Lower leg skin (tissue), 4 donors: ENCODE measurements around the gene FSTL5. TPM values are rescaled to one million over a fixed set of nuclear protein-coding genes. Genes with fewer than 3 reads are reported as not detected.

Source experiments
- DNase-seq, 2 donors: peaks; one replicate each; pipeline ENCODE4 v3.0.0-alpha.2; 2019; ENCODE audit warnings: low spot score in 2 of 2
- H3K4me3 ChIP-seq: fragments of 200-600 bp; sonication (generic); 2 replicates; pipeline ENCODE4 v1.5.1; 2017; ENCODE audit warnings: mild to moderate bottlenecking, low read depth; ENCODE audit not compliant: poor library complexity, severe bottlenecking
- POLR2A ChIP-seq, 2 donors: fragments of 450-650 bp; IDR thresholded peaks; one replicate each; pipeline ENCODE4 v1.6.1; 2016 to 2017; ENCODE audit warnings: antibody characterized with exemption in 2 of 2, mild to moderate bottlenecking in 1 of 2, moderate library complexity in 1 of 2
- WGBS, 2 donors: methylation state at CpG; one replicate each; pipeline ENCODE4 v1.1.5; 2018; 5-methylcytosine and 5-hydroxymethylcytosine counted together
- intact Hi-C: fragments of 100-400 bp; cut with DNase I; formaldehyde crosslinking; loops from one replicate; pipeline ENCODE4 v1.15.0; 2023; ENCODE audit warnings: low total_unique reads
- total RNA-seq, 4 donors: library from RNA; depleted of rRNA; stranded (reverse); fragments of >200 nt; gene quantifications; one replicate each; pipeline ENCODE4 v1.1.0, GENCODE V29; 2016
- TF ChIP-seq, protein P1 (sequence below), 3 donors: fragments of 450-650 bp; IDR thresholded peaks; one replicate each; pipeline ENCODE4 v1.5.1; 2016; ENCODE audit warnings: antibody characterized with exemption in 3 of 3, mild to moderate bottlenecking in 3 of 3, moderate library complexity in 2 of 3

Gene FSTL5
- total RNA-seq, 4 donors from 2014 or later: not detected

DNA sequence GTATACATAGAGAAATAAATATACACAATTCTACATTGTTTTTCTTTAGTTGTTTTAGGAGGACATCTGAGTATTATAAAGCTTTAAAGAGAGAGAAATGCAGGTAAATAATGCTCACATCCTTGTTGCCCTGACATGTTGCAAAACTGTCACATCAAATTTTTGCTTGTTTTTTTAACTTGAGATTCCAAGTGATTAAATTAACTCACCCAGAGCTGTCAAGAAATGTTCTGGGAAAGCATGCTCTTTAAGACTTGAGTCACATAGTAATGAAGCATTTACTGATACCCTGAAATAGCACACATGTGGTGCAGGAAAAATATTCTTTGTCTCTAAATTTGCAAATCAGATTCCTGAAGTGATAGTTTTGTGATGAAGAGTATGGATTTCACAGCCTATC is 665.6 kb downstream of the FSTL5 start:
- intact Hi-C loops: no loop called here
- TF ChIP-seq, protein P1, sequence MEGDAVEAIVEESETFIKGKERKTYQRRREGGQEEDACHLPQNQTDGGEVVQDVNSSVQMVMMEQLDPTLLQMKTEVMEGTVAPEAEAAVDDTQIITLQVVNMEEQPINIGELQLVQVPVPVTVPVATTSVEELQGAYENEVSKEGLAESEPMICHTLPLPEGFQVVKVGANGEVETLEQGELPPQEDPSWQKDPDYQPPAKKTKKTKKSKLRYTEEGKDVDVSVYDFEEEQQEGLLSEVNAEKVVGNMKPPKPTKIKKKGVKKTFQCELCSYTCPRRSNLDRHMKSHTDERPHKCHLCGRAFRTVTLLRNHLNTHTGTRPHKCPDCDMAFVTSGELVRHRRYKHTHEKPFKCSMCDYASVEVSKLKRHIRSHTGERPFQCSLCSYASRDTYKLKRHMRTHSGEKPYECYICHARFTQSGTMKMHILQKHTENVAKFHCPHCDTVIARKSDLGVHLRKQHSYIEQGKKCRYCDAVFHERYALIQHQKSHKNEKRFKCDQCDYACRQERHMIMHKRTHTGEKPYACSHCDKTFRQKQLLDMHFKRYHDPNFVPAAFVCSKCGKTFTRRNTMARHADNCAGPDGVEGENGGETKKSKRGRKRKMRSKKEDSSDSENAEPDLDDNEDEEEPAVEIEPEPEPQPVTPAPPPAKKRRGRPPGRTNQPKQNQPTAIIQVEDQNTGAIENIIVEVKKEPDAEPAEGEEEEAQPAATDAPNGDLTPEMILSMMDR (IDR thresholded peaks at IDR 0.05): no peak
- TF ChIP-seq POLR2A (IDR thresholded peaks at IDR 0.05): no peak
- no peak overlapping the region for H3K4me3 ChIP-seq
- no peak for DNase-seq

DNA sequence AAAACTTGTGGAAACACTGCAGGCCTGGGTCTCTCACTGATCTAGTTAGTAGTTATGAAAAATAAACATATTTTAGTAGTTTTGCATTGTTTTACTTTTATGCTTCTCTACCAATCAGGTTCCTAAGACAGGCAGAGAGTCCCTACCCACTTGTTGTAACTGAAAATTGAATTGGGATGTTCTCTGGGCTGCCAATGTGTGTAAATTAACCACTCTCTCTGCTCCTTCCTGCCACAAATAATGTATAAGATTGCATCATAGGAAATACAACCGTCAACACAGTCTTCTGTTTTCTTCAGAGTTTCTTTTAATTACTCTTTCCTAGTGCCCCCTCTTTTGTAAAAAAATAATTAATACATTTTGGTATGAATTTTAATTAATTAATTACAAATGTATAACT is 677.3 kb downstream of the FSTL5 start:
- no peak for DNase-seq
- no peak overlapping the region for H3K4me3 ChIP-seq
- 44 to 45% methylated on average over 1 of the region's 1 CpG for WGBS, 2 donors
- no peak for TF ChIP-seq POLR2A (IDR thresholded peaks at IDR 0.05)
- TF ChIP-seq, protein P1 (IDR thresholded peaks at IDR 0.05): no peak
- intact Hi-C loops: no loop called here

DNA sequence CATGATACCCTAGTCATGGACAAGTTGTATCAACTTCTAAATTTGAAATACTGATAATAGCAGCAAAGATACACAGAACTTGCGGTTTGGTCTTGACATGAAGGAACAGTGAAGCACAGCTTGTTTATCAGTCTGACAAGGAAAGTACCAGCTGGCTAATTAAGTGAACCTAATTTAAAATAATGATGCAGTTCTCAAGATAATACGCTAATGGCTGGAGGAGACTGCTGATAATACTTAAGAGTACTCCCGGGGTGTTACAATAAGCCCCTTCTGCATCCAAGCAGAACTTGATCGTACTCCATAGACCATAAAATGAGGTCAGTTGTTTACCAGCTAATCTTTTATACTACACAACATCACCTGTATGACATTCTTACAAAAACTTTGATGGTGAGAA is 697.5 kb downstream of the FSTL5 start:
- H3K4me3 ChIP-seq: no peak overlapping the region
- 90 to 94% methylated on average over 4 of the region's 4 CpGs for WGBS, 2 donors
- TF ChIP-seq, protein P1 (IDR thresholded peaks at IDR 0.05): no peak
- no peak for TF ChIP-seq POLR2A (IDR thresholded peaks at IDR 0.05)
- intact Hi-C loops: no loop called here
- no peak for DNase-seq

DNA sequence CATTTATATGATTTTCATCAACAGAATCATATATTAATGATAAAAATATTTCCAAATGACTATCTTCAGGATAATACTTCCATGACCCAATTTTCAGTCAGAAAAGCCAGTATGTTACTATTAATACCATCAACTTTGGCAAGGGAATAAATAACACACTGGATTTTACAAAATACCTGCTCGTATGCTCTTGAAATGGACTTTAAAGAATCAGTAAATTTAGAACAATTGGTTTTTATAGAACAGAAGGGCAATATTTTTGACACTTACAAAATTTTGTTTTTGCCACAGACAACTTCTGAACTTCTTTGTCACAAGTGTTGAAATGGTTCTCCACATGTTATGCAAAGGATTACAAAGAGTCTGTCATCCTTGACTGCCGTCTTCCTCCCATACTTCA is 700.4 kb downstream of the FSTL5 start:
- no peak for DNase-seq
- H3K4me3 ChIP-seq: no peak overlapping the region
- TF ChIP-seq POLR2A (IDR thresholded peaks at IDR 0.05): no peak
- TF ChIP-seq, protein P1 (IDR thresholded peaks at IDR 0.05): no peak
- intact Hi-C loops: no loop called here
- WGBS, 2 donors: 66 to 80% methylated on average over 2 of the region's 2 CpGs

DNA sequence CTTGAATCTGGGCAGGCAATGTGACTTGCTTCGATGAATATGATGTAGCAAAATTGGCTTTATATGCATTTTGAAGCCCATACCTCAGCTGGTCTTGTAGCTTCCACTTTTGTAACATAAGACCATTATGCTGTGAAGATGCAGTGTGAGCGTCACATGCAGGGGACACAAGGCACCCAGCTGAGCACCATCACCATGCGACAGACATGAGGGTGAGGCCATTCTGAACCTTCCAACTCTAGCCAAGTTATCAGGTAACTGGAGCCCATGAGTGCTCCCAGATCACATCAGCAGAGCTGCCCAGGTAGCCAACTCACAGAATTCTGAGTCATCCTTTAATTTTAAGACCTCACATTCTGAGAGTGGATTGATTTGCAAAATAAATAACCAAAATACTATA is 705.9 kb downstream of the FSTL5 start:
- intact Hi-C loops: no loop called here

DNA sequence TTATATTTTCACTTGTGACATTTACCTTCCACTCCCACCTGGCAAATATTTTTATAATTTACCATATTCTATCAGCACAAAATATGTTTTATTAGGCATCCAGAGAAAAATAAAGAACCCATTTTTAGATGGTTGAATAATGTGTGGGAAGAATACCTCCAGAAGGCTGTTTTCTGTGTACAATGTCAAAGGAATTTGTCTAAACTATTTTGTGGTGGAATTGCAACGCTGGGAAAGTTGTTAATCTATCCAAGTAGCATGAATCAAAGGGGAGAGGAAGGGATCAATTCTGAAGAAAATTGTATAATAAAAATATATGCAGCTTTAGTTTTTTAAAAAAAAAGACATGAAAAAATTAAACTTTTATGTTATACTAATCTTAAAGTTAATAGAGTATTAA is 706.5 kb downstream of the FSTL5 start:
- intact Hi-C loops: no loop called here
- no peak overlapping the region for H3K4me3 ChIP-seq
- no peak for DNase-seq
- TF ChIP-seq, protein P1 (IDR thresholded peaks at IDR 0.05): no peak
- TF ChIP-seq POLR2A (IDR thresholded peaks at IDR 0.05): no peak
- WGBS, 2 donors: 25 to 28% methylated on average over 1 of the region's 1 CpG

More for the DNA sequence above, 705.9 kb downstream of the FSTL5 start:
- no peak for DNase-seq
- no peak overlapping the region for H3K4me3 ChIP-seq
- 86 to 95% methylated on average over 3 of the region's 3 CpGs for WGBS, 2 donors
- TF ChIP-seq, protein P1 (IDR thresholded peaks at IDR 0.05): no peak
- TF ChIP-seq POLR2A (IDR thresholded peaks at IDR 0.05): no peak
